Activated CD4-positive, alpha-beta T cell treated with anti-CD3 and anti-CD28 coated beads, Interleukin-2, Interleukin-6, amounts not matched to agents 100 ng/mL and 50 ng/mL, durations not matched to agents 16 hours and 8 hours (primary cell): Measurements from ENCODE around the gene AKAP6.

Experiments used
- DNase-seq: peaks from one replicate; pipeline ENCODE4 v3.0.0-alpha.2; 2020

The AKAP6 gene

GRCh38 chr14:32630701-32631100 is 301.6 kb downstream of the AKAP6 start:
- no peak for DNase-seq

DNA sequence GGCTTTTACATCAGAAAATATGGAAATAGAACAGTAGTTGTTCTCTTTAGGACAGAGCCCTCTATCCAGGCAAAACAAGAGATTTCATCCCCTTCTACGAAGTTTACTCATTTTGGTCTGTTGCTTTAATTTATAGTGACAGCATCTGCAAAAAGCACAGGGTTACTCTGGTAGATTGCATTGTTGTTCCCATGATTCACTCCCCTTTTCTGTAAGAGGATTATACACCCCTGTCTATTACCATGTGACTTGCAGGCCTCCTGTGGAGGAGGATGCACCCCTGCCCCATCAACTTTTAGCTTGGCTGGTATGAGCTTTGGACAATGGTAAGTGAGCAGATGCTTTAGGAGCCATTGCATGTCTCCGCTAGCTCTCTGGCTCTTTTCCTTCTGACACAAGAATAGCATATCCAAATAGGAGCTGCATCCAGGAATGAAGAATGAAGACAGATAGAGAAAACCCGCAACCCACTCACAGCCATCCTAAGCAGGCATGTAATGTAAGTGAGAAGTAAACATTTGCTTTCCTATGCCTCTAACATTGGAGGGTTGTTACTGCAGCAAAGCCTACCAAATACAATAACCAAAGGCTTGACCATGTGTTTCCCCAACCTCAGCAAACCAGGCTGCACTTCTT is 304.2 kb downstream of the AKAP6 start:
- DNase-seq, result no peak

- DNase-seq, result no peak
Observed at GRCh38 chr14:32633930-32634329, 304.8 kb downstream of the AKAP6 start.

GRCh38 chr14:32635061-32635719 is 306.1 kb downstream of the AKAP6 start:
- no peak for DNase-seq

DNA sequence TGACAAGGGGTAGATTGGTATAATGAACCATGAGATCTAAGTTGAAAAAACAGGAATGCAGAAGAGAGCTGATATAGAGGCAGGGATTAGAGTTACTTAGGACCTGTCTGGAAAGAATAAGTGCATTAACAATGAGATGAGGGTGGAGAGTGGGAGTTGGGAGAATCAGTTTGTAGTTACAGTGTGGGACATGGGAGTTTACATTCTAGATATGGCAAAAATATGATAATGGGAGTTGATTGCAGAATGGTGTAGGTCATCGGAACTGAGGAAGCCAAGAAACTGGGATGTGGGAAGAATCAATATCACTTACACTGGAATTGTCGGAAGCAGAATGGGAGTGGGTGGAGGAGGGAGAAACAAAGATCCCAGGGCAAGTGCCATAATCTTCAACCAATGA is 308.5 kb downstream of the AKAP6 start:
- DNase-seq, result no peak

DNA sequence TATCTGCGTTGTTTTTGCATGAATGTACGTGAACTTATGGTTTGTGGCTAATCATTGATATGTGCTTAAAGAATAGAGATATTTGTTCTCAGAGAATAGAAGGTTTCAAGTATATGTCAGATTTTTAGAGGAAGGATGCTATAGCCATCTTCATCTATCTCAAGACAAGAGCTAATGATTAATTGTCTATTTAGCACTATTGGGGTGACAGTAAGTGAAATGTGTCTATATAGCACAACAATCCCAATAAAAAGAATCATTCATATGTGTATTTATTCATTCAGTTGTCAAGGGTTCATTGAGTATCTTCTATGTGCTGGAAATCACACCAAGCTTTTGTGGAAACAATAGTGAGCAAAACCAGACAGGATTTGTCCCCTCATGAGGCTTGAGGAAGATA is 310.1 kb downstream of the AKAP6 start:
- DNase-seq, result no peak

- no peak for DNase-seq
Observed at GRCh38 chr14:32645551-32645950, 316.5 kb downstream of the AKAP6 start.

- DNase-seq, result no peak
Observed at GRCh38 chr14:32648434-32648833, 319.3 kb downstream of the AKAP6 start.

DNA sequence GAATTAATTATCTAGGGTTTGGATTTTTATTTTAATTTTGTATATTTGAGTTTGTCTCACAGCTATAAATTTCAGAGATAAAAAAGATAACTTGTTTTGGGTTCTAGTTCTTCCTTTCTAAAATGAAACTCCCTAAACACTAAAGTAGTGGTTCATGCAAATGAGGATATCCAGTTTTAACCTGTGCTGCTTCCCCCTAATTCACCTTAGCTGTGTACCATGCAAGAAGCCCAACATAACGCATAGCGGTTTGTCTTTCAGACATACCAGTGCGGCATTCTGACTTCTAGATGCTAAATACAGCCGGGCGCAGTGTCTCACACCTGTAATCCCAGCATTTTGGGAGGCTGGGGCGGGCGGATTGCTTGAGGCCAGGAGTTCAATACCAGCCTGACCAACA is 320.9 kb downstream of the AKAP6 start:
- no peak for DNase-seq

GRCh38 chr14:32650665-32651064 is 321.6 kb downstream of the AKAP6 start:
- DNase-seq, result no peak

- no peak for DNase-seq
Observed at GRCh38 chr14:32654106-32654505, 325.0 kb downstream of the AKAP6 start.

GRCh38 chr14:32656601-32657000 is 327.5 kb downstream of the AKAP6 start:
- no peak for DNase-seq

DNA sequence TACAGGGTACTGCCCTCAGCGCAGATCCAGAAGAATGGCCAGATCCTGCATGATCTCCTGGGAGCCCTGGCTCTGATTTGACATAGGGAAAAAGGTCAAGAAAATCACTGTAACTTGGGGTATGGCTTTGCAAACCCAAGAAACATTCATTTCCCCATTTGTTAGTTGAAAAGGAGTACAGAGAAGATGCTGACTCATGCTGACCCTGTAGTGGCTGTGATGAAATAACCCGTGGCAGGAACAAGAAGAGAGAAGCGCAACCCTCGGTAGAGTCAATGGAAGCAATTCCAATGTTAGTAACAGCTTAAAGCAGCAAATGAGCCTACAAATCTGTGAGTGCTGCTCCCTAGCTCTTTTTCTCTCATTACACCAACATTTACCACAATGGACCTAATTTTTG is 328.0 kb downstream of the AKAP6 start:
- DNase-seq, result no peak

DNA sequence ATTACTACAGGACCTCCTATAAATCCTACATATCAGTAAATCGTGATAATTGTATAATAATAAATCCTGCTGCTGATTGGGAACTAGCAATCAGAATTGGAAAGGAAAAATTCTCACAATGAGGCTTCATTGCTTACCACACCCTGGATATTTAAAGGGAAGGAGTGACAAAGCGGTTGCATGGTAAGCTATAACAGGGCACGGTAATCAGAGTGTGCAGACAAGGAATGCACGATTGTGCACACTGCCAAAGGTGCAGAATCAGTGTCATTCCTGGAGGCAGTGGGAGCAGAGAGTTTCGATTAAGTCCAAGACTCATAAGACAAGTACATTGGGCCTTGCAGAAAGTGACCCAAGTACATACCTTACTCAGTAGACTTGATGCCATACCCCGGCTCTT is 332.1 kb downstream of the AKAP6 start:
- DNase-seq, result no peak

GRCh38 chr14:32662211-32662610 is 333.1 kb downstream of the AKAP6 start:
- no peak for DNase-seq

- no peak for DNase-seq
Observed at GRCh38 chr14:32666308-32666707, 337.2 kb downstream of the AKAP6 start.

DNA sequence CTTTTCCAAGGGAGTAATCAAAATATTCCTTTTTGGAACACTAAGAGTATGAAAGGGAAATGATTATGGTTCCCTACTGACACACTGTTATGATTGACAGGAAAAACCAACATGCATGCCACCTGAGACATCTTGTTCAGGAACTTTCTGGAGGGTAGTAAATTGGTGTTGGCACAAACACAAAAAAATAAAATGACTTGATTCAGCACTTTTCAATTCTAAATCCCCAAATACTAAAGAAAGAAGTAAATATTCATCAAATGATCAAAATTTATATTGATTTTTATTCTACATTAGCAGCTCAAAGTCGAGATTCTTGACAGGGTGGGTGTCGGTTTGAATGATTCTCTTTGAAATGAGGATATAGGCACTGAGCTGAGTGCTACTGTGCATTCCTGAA is 338.2 kb downstream of the AKAP6 start:
- no peak for DNase-seq

DNA sequence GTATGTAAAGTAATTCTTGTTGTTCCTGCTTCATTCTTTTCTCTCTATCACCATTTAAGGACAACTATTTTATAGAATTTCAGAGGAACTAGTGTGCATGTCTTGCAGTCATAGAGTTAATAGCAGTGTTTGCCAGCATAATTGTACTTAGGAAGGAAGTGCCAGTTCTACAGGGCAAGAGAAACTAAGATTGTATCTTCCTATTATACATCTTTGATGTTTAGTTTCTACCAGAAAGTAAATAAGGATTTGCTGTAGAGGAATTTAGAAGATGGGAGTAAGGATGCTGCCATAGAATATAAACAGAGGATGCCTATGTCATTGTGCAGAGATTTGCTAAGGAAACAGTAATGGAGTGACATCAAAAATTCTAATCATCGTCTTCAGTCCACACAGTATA is 338.7 kb downstream of the AKAP6 start:
- no peak for DNase-seq

DNA sequence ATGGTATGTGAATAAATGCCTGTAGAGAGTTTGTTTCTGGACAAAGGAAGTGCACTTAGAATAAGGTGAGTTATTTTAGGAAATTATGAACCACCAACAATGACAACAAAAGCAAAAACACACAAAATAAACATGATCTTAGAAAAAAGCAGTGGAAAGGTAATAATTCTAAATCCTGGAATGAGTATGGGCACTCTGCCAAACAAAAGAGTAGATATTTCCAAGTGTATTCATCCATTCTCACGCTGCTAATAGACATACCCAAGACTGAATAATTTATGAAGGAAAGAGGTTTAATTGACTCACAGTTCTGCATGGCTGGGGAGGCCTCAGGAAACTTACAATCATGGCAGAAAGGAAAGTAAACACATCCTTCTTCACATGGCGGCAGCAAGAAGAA is 340.3 kb downstream of the AKAP6 start:
- DNase-seq, result no peak

DNA sequence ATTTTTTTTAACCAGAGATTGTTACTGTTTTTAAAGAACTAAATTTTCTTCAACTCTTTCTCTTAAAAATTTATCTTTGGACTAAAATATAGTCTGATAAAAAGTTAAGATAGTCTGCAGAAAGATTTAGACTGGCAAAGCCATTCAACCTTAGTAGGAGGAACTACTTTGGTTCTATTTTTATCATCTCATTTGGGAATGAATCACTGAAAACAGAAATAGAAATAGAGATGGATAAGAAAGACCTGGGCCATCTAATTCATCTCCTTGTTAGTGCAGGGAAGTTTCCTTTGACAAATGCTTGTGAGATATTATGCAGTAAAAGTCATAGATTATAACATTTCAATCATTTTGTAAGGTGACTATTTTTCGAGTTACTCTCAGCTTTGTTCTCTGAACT is 346.3 kb downstream of the AKAP6 start:
- no peak for DNase-seq

DNA sequence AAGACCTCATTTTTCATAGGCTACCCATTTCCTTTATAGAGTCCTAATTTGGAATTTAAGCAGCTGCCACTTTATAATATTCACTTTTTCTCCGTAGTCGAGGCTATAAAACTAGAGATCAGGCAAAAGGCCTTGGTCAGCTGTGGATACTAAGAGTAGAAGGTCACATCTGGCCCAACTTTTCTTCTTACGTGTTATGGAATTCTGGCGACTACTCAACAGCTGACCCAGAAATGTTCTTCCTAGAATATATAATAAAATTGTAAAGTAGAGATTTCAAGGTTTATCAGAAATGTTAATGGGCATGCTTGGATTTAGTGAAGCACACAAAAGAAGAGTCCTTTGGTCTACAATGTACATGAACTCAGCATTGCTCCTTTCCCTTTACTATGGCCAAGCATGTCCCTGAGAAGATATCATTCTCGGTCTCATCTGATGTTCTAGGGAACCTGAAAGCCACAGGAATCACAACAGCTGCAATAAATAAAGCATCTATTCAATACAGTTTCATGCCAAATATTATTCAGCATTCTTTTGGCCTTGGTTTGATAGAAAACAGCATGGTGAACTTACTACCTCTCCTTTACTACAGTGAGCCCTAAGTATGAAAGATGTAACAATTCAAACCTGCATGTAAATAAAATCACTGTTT is 348.2 kb downstream of the AKAP6 start:
- DNase-seq, result no peak

DNA sequence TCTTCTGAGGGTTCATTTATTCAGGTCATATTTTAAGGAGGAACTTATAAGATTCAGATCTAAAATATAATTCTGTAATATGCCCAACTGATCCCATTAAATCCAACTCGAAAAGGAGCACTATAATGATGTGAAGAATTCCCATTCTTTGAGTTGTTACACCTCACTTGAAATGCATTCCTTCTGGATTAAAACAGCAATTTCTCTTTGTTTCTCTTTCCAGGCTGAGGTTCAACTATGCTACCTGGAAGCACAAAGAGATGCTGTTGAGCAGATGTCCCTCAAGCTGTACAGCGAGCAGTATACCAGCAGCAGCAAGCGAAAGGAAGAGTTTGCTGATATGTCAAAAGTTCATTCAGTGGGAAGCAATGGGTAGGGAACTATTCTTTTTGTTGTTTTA is 349.0 kb downstream of the AKAP6 start:
- DNase-seq, result no peak

- DNase-seq, result no peak
Observed at GRCh38 chr14:32679927-32680612, 351.0 kb downstream of the AKAP6 start.

- DNase-seq, result no peak
Observed at GRCh38 chr14:32681598-32681997, 352.5 kb downstream of the AKAP6 start.
